Uterus (tissue), 4 donors: ENCODE results near the gene SMG7. TPM values are rescaled to one million over a fixed set of nuclear protein-coding genes. Genes with fewer than 3 reads are reported as not detected.

Experiments
- DNase-seq, 2 donors: peaks; one replicate each; pipeline ENCODE4 v3.0.0-alpha.2; 2019 to 2020
- H3K27ac ChIP-seq, 2 donors: fragments of 200-600 bp; sonication (generic); 1 replicate in 1 of 2; 2 replicates in 1 of 2; pipeline ENCODE4 v1.5.1; 2016 to 2018
- H3K27me3 ChIP-seq, 2 donors: fragments of 200-600 bp; sonication (generic); one replicate each; pipeline ENCODE4 v1.5.1; 2018 to 2019; ENCODE audit warnings: control low read depth in 1 of 2
- H3K36me3 ChIP-seq, 2 donors: fragments of 200-600 bp; sonication (generic); one replicate each; pipeline ENCODE4 v1.5.1; 2019; ENCODE audit warnings: control low read depth in 1 of 2
- H3K4me1 ChIP-seq, 2 donors: fragments of 200-600 bp; sonication (generic); one replicate each; pipeline ENCODE4 v1.5.1; 2018 to 2019; ENCODE audit warnings: control low read depth in 1 of 2
- H3K4me3 ChIP-seq, 2 donors: fragments of 200-600 bp; sonication (generic); 1 replicate in 1 of 2; 2 replicates in 1 of 2; pipeline ENCODE4 v1.5.1; 2018 to 2019; ENCODE audit warnings: mild to moderate bottlenecking in 1 of 2
- H3K9me3 ChIP-seq, 2 donors: fragments of 200-600 bp; sonication (generic); one replicate each; pipeline ENCODE4 v1.5.1; 2019; ENCODE audit warnings: control low read depth in 1 of 2
- POLR2A ChIP-seq, 2 donors: fragments of 450-650 bp; IDR thresholded peaks; one replicate each; pipeline ENCODE4 v1.6.1; 2016; ENCODE audit warnings: antibody characterized with exemption in 2 of 2, mild to moderate bottlenecking in 1 of 2, moderate library complexity in 1 of 2
- intact Hi-C: fragments of 100-400 bp; cut with DNase I; formaldehyde crosslinking; loops from one replicate; pipeline ENCODE4 v1.15.1; 2023; ENCODE audit warnings: low total_unique reads
- total RNA-seq, 4 donors: library from RNA; depleted of rRNA in 3 of 4; stranded (reverse); fragments of >200 nt in 3 of 4; gene quantifications; one replicate each; pipeline versions ENCODE4 v1.1.0 to v1.2.4, GENCODE V29; 2014 to 2023
- TF ChIP-seq, protein P1 (sequence below), 4 experiments: fragments of 200-600 bp in 2 of 4; fragments of 450-650 bp in 2 of 4; sonication (generic) in 2 of 4; IDR thresholded peaks; one replicate each; pipeline ENCODE4 v1.5.1; 2016 to 2019; ENCODE audit warnings: antibody characterized with exemption in 4 of 4, mild to moderate bottlenecking in 2 of 4, moderate library complexity in 1 of 4
- donor health status: DM: yes; HTN: yes; CAD: no.

Gene SMG7
- total RNA-seq, 4 donors from 2014 or later: 9.1 to 63.1 (median 37.0) TPM

DNA sequence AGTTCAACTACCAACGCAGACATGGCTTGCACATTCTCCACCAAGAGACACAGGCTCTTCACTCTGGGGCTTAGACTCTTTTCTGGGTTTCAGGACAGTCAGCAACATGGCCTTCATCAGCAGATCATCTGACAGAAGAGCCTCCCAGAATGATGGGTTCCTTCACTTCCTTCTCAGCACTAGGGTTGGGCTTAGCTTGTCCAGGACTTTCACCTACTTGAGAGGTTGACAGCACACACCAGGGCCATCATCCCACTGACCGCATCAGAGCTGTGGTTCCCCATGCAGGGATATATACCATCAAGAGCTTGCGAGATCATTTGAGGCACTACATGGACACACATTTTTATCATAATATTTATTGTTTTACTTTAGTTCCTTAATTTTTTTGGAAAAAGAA, 128.3 kb downstream of the SMG7 start:
- intact Hi-C loops: no loop called here

GRCh38 chr1:183602510-183602909, 130.2 kb downstream of the SMG7 start:
- intact Hi-C loops: no loop called here
- TF ChIP-seq POLR2A (IDR thresholded peaks at IDR 0.05): no peak
- TF ChIP-seq, protein P1, sequence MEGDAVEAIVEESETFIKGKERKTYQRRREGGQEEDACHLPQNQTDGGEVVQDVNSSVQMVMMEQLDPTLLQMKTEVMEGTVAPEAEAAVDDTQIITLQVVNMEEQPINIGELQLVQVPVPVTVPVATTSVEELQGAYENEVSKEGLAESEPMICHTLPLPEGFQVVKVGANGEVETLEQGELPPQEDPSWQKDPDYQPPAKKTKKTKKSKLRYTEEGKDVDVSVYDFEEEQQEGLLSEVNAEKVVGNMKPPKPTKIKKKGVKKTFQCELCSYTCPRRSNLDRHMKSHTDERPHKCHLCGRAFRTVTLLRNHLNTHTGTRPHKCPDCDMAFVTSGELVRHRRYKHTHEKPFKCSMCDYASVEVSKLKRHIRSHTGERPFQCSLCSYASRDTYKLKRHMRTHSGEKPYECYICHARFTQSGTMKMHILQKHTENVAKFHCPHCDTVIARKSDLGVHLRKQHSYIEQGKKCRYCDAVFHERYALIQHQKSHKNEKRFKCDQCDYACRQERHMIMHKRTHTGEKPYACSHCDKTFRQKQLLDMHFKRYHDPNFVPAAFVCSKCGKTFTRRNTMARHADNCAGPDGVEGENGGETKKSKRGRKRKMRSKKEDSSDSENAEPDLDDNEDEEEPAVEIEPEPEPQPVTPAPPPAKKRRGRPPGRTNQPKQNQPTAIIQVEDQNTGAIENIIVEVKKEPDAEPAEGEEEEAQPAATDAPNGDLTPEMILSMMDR (IDR thresholded peaks at IDR 0.05): no peak
- Histone ChIP-seq H3K4me1 (no peaks in the 10 kb centered on the region), H3K36me3 (no peaks in the 10 kb centered on the region), H3K9me3 (no peaks in the 10 kb centered on the region), H3K27ac (no peak overlapping the region), H3K27me3 (no peaks in the 10 kb centered on the region), H3K4me3 (no peak overlapping the region)
- no peak for DNase-seq

More for the DNA sequence above, 128.3 kb downstream of the SMG7 start:
- Histone ChIP-seq H3K9me3 (no peaks in the 10 kb centered on the region), H3K36me3 (no peaks in the 10 kb centered on the region), H3K27me3 (no peaks in the 10 kb centered on the region), H3K4me1 (no peaks in the 10 kb centered on the region), H3K27ac (no peak overlapping the region), H3K4me3 (no peak overlapping the region)
- TF ChIP-seq, protein P1 (IDR thresholded peaks at IDR 0.05): no peak
- TF ChIP-seq POLR2A (IDR thresholded peaks at IDR 0.05): no peak
- no peak for DNase-seq

Other genes with a start within 250 kb of the SMG7 start
- 1 to 10 TPM in 2 of 4 donors, under 1 TPM in 1, not detected in 1; 0.85 to 2.8 (median 1.5) TPM for gene NMNAT2, start 54.1 kb upstream of the SMG7 start, total RNA-seq
- 1 to 10 TPM in 3 of 4 donors, under 1 TPM in 1; 0.51 to 9.7 (median 3.0) TPM for gene NCF2, start 118.0 kb downstream of the SMG7 start, total RNA-seq
- 100 to 1,000 TPM in 3 of 4 donors, 10 to 100 TPM in 1; 73.0 to 234 (median 170) TPM for gene ARPC5, start 163.3 kb downstream of the SMG7 start, total RNA-seq
- gene APOBEC4, start 180.8 kb downstream of the SMG7 start, total RNA-seq: under 1 TPM in 2 of 4 donors, not detected in 2; 0.40 to 0.76 TPM